T-helper 1 cell treated with Interleukin-12 subunit alpha and Interleukin-12 subunit beta and Interleukin-4 antibody, amounts not matched to agents 30 μg/mL and 1 μg/mL, for 36 hours (primary cell): Measurements from ENCODE around the gene RASSF3.

Experiments used
- H3K27ac Mint-ChIP-seq: one replicate; pipeline ENCODE4 v1.8.0; 2021; ENCODE audit warnings: mild to moderate bottlenecking, mixed read lengths
- H3K27me3 Mint-ChIP-seq: one replicate; pipeline ENCODE4 v1.8.0; 2021; ENCODE audit warnings: low read depth, mixed read lengths
- H3K36me3 Mint-ChIP-seq: one replicate; pipeline ENCODE4 v1.8.0; 2021; ENCODE audit warnings: low read depth, mixed read lengths
- H3K4me1 Mint-ChIP-seq: one replicate; pipeline ENCODE4 v1.8.0; 2021; ENCODE audit warnings: low read depth, mixed read lengths
- H3K4me3 Mint-ChIP-seq: one replicate; pipeline ENCODE4 v1.8.0; 2021; ENCODE audit warnings: mild to moderate bottlenecking, moderate library complexity, mixed read lengths
- H3K9me3 Mint-ChIP-seq: one replicate; pipeline ENCODE4 v1.8.0; 2021; ENCODE audit warnings: mixed read lengths

The RASSF3 gene

DNA sequence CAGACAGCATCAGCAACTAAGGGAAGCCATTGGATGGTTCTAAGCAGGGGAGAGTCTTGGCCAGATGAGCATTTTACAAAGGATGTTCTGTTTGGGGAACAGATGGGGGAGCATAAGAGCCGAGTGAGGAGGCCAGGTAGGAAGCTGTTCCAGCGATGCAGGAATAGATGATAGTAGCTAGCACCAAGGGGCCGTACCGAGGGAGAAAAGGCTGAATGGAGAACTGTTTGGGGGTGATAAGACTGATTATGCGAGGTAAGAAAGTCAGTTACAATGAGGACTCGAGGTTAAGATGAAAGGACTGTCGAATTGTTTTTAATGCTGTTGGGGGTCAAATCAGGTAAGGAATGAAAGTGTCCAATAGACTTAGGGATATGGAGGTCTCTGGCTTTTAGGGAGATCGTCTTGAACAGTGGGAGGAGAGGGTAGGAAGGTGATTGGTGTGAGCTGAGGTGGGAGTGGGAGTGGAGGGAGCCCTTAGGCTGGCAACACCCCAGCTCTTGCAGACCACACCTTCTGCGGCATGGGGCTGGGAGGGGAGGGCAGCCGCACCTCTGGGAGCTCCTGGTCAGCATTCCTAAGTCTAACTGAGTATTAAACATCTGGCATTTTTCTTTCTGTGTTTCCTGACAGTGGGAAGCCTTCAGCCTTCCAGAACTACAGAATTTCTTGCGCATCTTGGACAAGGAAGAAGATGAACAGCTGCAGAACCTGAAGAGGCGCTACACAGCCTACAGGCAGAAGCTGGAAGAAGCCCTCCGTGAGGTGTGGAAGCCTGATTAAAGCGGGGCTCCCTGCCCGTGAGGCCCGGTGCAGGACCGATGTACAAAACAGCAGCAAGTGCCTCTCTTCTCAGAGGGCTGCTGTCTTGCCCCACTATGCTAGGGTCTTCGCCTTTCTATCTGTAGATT is 84.1 kb downstream of the RASSF3 start:
- Mint-ChIP-seq H3K36me3 (peaks cover 33% of the 10 kb centered on the region), H3K9me3 (no peaks in the 10 kb centered on the region), H3K4me3 (no peak overlapping the region), H3K27me3 (no peaks in the 10 kb centered on the region), H3K4me1 (peaks cover 32% of the 10 kb centered on the region), H3K27ac (peak overlapping the region; percentile 6)

DNA sequence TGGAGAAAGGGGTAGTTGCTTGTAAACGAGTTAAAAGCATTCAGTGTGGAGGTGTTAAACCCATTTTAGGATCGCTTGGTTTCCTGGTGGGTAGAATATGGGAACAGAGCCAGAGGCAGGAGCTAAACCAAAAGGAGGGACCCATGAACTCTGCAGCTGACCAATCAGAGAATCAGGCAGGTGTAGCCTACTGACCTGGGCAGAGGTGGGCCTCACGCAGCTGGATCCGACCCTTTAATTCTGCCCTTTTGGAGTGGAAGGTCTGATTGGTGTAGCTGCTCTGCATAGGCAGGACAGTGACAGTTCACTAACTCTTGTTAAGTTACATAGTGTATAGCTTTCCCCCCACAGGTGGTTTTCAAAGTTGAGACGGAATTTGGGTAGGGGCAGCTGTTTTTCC is 85.3 kb downstream of the RASSF3 start:
- no peaks in the 10 kb centered on the region for H3K27me3 Mint-ChIP-seq
- no peaks in the 10 kb centered on the region for H3K9me3 Mint-ChIP-seq
- peaks cover 40% of the 10 kb centered on the region for H3K4me1 Mint-ChIP-seq
- H3K36me3 Mint-ChIP-seq = peaks cover 41% of the 10 kb centered on the region
- H3K27ac Mint-ChIP-seq = no peak overlapping the region
- no peak overlapping the region for H3K4me3 Mint-ChIP-seq

DNA sequence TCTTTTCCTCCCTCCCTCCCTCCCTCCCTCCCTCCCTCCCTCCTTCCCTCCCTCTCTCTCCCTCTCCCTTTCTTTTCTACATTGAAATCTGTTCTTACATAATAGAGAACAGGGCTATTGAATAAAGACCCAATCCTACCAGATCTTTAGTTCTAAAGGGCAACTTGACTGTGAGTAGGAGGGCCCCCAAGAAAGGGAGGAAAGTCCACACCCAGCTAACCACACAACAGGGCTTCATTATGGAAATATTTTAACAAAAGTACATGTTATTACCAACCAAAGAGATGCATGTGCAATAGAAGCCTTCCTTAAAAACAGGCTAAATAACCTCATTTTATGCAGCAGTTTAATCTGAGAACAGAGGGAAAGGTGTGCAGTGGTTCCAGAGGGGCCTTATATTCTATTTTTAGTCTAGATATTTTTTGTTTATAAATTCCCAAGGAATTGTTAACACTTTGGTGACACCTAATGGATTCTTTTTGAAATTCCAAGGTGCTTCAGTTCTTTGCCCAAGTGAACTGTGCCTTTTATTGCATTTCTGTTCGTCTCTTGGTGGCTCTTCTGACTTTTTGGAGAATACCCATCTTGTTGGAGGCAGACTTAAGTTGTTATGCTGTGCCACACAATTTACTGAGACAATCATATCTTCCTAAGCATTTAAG is 85.9 kb downstream of the RASSF3 start:
- H3K27me3 Mint-ChIP-seq = no peaks in the 10 kb centered on the region
- H3K9me3 Mint-ChIP-seq = no peaks in the 10 kb centered on the region
- peaks cover 46% of the 10 kb centered on the region for H3K4me1 Mint-ChIP-seq
- H3K4me3 Mint-ChIP-seq = no peak overlapping the region
- peaks cover 45% of the 10 kb centered on the region for H3K36me3 Mint-ChIP-seq
- H3K27ac Mint-ChIP-seq = peak overlapping the region; percentile 58

DNA sequence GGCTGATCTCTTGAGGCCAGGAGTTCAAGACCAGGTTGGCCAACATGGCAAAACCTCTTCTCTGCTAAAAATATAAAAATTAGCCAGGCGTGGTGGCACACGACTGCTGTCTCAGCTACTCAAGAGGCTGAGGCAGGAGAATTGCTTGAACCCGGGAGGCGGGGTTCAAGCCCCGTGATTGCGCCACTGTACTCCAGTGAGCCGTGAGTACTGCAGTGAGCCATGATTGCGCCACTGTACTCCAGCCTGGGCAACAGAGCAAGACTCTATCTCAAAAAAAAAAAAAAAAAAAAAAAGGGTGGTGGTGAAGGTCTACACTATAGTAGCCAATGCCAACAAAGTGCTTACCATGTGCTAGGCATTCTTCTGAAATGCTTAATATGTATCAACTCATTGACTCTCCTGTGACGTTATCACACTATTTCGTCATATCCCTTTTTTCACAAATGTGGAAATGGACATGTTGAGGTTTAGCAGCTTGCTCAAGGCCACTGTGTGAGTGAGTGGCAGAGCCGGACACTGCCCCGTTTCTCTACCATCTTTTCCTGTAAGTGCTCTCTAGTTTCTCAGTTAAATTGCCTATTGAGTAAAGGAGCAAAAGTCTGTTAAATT is 89.3 kb downstream of the RASSF3 start:
- Mint-ChIP-seq H3K4me1 (peaks cover 29% of the 10 kb centered on the region), H3K27ac (peak overlapping the region; percentile 36), H3K36me3 (peaks cover 24% of the 10 kb centered on the region), H3K4me3 (no peak overlapping the region), H3K9me3 (no peaks in the 10 kb centered on the region), H3K27me3 (no peaks in the 10 kb centered on the region)

DNA sequence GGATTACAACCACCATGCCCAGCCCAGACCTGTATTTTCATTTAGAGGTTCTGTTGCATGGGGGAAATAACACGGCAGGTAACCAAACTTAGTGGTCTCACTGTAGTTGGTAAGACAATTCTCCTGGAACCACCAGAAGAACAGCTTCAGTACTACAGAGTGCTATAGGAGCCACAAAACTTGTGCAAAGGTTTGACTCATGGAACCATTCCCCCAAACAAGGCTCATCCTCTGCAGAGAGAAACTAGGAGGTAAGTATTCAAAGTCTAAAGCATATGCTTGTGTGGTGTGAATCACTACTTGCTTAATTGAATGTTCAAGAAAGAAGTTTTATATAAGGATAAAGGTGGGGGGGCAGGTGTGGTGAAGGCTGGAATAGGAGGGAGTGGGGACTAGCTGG is 90.2 kb downstream of the RASSF3 start:
- H3K4me3 Mint-ChIP-seq = peak overlapping the region; percentile 36
- H3K27ac Mint-ChIP-seq = peak overlapping the region; percentile 69
- peaks cover 20% of the 10 kb centered on the region for H3K36me3 Mint-ChIP-seq
- H3K4me1 Mint-ChIP-seq = peaks cover 27% of the 10 kb centered on the region
- no peaks in the 10 kb centered on the region for H3K9me3 Mint-ChIP-seq
- no peaks in the 10 kb centered on the region for H3K27me3 Mint-ChIP-seq

DNA sequence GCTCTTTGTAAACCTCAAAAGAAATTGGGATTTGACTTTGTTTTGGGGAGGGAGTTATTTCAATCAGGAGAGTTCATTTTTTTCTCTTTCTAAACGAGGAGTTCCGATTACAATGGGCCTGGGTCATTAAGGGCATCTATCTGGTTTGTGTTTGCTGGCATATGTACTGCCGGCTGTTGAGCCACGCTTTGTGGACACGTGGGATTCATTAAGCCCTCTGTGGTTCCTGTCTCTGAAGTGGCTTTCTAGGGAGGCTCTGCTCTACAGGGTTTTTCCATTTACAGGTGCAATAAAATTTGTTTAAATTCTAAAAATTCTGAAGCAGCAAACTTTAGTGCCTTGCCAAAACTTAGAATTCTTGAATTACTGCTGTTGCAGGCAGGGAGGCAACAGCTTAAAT is 91.0 kb downstream of the RASSF3 start:
- Mint-ChIP-seq H3K36me3 (peaks cover 20% of the 10 kb centered on the region), H3K4me1 (peaks cover 27% of the 10 kb centered on the region), H3K27ac (peak overlapping the region; percentile 69), H3K4me3 (peak overlapping the region; percentile 36), H3K9me3 (no peaks in the 10 kb centered on the region), H3K27me3 (no peaks in the 10 kb centered on the region)

DNA sequence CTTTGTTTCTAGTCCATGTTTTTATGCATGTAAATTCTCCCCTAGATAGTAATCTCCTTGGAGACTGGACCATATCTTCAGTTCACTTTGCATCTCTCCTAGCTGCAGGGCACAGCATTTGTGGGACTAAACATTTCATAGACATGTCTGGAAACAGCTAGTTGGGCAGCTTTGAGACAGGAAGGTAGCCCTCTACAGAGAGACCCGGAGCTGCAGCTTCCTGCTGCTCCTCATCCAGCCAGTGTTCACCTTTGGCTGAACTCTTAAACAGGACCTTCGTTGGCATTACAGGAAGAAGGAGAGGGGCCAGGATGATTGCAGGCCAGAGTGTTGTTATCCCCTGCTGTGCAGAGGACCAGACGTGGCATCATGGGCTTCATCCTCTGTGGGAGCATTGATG is 96.0 kb downstream of the RASSF3 start:
- peaks cover 3% of the 10 kb centered on the region for H3K36me3 Mint-ChIP-seq
- no peak overlapping the region for H3K27ac Mint-ChIP-seq
- no peaks in the 10 kb centered on the region for H3K9me3 Mint-ChIP-seq
- no peaks in the 10 kb centered on the region for H3K27me3 Mint-ChIP-seq
- peaks cover 2% of the 10 kb centered on the region for H3K4me1 Mint-ChIP-seq
- no peak overlapping the region for H3K4me3 Mint-ChIP-seq

DNA sequence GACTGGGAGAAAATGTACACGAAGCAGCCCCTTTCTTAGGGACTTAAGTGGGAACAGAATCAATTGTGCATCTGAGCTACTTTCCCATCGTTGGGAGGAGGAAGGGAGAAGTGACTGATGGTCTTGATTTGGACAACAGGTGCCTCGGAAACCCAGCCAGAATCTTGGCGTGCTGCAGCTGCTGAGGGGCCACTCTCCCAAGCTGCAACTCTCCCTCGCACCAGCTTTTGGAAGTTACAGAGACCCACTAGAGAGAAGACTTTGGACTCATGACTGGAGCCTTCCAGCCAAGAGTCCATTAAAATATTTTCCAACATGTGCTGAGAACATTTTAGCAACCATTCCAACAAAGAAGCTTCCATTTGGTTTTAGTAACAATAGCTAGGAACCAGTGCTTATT is 96.6 kb downstream of the RASSF3 start:
- Mint-ChIP-seq H3K9me3 (no peaks in the 10 kb centered on the region), H3K27ac (no peak overlapping the region), H3K4me3 (no peak overlapping the region), H3K27me3 (no peaks in the 10 kb centered on the region), H3K36me3 (peaks cover 3% of the 10 kb centered on the region), H3K4me1 (no peaks in the 10 kb centered on the region)

DNA sequence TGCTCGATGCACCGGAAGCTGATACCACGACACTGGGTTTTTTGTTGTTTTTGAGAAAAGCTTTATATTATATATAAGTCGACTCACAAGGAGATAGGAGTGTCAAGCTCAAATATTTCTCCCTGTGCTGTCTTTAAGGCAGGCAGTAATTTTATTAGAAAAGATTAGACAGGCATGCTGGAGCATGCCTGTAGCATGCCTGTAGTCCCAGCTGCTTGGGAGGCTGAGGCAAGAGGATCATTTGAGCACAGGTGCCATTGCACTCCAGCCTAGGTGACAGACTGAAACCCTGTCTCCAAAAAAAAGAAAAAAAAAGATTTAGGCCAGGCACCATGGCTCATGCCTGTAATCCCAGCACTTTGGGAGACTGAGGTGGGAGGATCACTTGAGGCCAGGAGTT is 97.1 kb downstream of the RASSF3 start:
- Mint-ChIP-seq H3K4me3 (no peak overlapping the region), H3K4me1 (no peaks in the 10 kb centered on the region), H3K27me3 (no peaks in the 10 kb centered on the region)

DNA sequence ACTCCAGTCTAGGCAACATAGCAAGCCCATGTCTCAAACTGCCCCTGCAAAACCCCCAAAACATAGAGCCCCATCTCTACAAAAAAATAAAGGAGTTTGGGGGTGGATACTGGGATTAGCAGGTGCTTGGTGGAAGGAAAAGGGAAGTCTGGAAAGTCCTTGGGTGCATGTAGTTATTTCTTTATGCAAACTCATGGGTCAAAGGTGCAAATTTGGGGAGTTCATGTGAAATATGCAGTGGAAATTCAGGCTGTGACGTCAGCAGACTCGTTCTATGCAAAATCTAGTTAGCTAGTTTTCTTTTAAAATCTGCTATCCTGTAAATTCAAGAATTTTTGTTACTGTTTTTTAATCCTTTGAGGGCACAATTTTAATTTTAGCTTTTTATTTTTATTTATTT is 97.6 kb downstream of the RASSF3 start:
- Mint-ChIP-seq H3K27ac (no peak overlapping the region), H3K36me3 (peaks cover 3% of the 10 kb centered on the region), H3K4me3 (no peak overlapping the region), H3K4me1 (peaks cover 1% of the 10 kb centered on the region), H3K9me3 (no peaks in the 10 kb centered on the region), H3K27me3 (no peaks in the 10 kb centered on the region)

More for the DNA sequence above, 97.1 kb downstream of the RASSF3 start:
- Mint-ChIP-seq H3K9me3 (no peaks in the 10 kb centered on the region), H3K36me3 (peaks cover 3% of the 10 kb centered on the region), H3K27ac (no peak overlapping the region)

DNA sequence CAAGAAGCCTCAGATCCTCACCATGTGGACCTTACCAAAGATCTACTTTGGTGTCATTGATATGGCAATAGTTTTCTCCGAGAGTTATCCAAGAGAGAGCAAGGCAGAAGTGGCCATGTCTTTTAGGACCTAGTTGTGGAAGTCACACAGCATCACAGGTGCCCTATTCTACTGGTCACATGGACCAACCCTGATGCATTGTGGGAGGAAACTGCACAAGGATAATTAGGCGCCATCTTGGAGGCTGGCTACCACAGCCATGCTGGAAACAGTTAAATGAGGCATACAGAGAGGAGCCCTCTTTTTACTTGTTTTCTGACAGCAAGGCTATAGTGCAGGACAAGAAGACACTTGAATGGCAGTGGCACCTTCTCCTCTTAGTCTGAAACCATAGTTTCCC is 99.1 kb downstream of the RASSF3 start:
- no peaks in the 10 kb centered on the region for H3K9me3 Mint-ChIP-seq
- H3K4me1 Mint-ChIP-seq = peaks cover 12% of the 10 kb centered on the region
- no peaks in the 10 kb centered on the region for H3K27me3 Mint-ChIP-seq
- no peak overlapping the region for H3K4me3 Mint-ChIP-seq
- no peak overlapping the region for H3K27ac Mint-ChIP-seq
- H3K36me3 Mint-ChIP-seq = peaks cover 8% of the 10 kb centered on the region

DNA sequence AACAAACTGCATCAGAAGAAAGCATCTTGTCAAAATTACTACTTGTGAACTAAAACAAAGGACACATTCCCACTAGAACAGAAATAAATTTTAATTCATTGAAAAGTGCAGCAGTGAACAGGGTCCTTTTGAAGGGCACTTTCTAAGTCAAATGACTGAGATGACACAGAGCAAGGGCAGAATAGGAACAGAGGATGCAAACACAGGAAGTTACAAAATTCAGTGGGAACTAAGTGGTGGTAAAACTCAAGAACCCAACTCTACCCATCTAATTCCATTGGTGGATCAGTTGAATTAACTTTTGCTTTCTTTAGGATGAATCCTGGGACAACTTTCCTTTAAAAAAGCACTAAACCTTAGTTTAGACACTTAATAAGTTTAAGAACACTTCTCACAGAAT is 103.1 kb downstream of the RASSF3 start:
- Mint-ChIP-seq H3K4me1 (peaks cover 28% of the 10 kb centered on the region), H3K9me3 (no peaks in the 10 kb centered on the region), H3K4me3 (no peak overlapping the region), H3K27ac (no peak overlapping the region), H3K36me3 (peaks cover 27% of the 10 kb centered on the region), H3K27me3 (no peaks in the 10 kb centered on the region)

DNA sequence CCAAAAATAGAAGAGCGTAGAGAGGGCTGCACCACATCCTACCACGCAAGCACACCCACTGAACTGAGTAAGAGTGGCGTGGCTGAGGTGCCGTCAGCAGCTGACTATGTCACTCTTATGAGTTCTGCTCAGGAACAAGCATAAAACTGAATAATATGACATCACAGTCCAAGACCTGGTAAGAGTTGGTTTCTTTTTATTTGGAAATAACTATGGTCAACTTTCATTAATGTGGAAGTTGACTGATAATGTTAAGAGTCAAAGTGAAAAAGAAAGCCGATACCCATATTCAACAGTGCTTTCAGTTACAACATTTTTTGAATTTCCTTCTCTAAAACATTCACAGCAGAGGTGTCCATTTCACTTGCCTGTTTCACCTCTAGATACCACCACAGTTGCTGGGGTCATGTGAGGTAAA is 104.3 kb downstream of the RASSF3 start:
- Mint-ChIP-seq H3K27ac (peak overlapping the region; percentile 27), H3K36me3 (peaks cover 30% of the 10 kb centered on the region), H3K9me3 (no peaks in the 10 kb centered on the region), H3K4me1 (peaks cover 30% of the 10 kb centered on the region), H3K4me3 (no peak overlapping the region), H3K27me3 (no peaks in the 10 kb centered on the region)

DNA sequence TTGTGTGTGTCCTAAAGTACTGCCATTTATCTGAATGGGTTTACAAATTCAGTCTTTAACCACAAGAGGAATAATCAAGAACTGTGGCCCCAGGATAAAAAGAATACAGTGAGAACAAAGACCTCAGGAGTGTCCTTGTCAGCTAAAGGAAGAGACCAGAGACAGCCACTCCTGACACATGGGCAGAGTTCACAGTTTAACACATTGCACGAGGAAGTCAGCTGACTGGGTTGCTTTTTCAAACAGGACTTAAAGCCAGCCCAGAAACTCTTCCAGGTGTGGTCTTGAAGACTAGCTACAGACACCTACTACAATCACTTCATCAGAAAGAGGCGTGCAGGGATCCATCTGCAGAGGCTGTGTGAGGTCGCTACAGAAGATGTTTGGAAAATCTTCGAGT is 106.1 kb downstream of the RASSF3 start:
- Mint-ChIP-seq H3K9me3 (no peaks in the 10 kb centered on the region), H3K36me3 (peaks cover 34% of the 10 kb centered on the region), H3K4me1 (peaks cover 30% of the 10 kb centered on the region), H3K4me3 (no peak overlapping the region), H3K27me3 (no peaks in the 10 kb centered on the region), H3K27ac (no peak overlapping the region)
